Measurements from ENCODE around the gene KIAA0513. TPM values are rescaled to one million over a fixed set of nuclear protein-coding genes. Genes with fewer than 3 reads are reported as not detected.

KIAA0513 gene
- total RNA-seq, 1 donor from 2014 or later, result 10.6 TPM

- no peak for TF ChIP-seq CTCF (IDR thresholded peaks at IDR 0.05)
- Mint-ChIP-seq H3K36me3 (ENCODE audit: unreplicated experiment) (peaks cover 17% of the 10 kb centered on the region), H3K4me1 (ENCODE audit: unreplicated experiment) (peaks cover 4% of the 10 kb centered on the region), H3K27me3 (ENCODE audit: unreplicated experiment) (no peaks in the 10 kb centered on the region), H3K4me3 (ENCODE audit: unreplicated experiment) (no peak overlapping the region), H3K27ac (ENCODE audit: unreplicated experiment) (no peak overlapping the region), H3K9me3 (ENCODE audit: unreplicated experiment) (no peaks in the 10 kb centered on the region)
- DNase-seq (ENCODE audit: extremely low spot score, unreplicated experiment), result no peak
These were observed 41.6 kb downstream of the KIAA0513 start for GRCh38 chr16:85069171-85069570.

- no peaks in the 10 kb centered on the region for H3K4me1 Mint-ChIP-seq (ENCODE audit: unreplicated experiment)
- DNase-seq (ENCODE audit: extremely low spot score, unreplicated experiment), result no peak
These were observed 44.7 kb downstream of the KIAA0513 start for GRCh38 chr16:85072076-85072860.

GRCh38 chr16:85072947-85073346 lies 45.4 kb downstream of the KIAA0513 start:
- no peak for TF ChIP-seq CTCF (IDR thresholded peaks at IDR 0.05)
- DNase-seq (ENCODE audit: extremely low spot score, unreplicated experiment), result no peak
- Mint-ChIP-seq H3K27me3 (ENCODE audit: unreplicated experiment) (no peaks in the 10 kb centered on the region), H3K36me3 (ENCODE audit: unreplicated experiment) (peaks cover 20% of the 10 kb centered on the region), H3K4me1 (ENCODE audit: unreplicated experiment) (no peaks in the 10 kb centered on the region), H3K9me3 (ENCODE audit: unreplicated experiment) (no peaks in the 10 kb centered on the region), H3K27ac (ENCODE audit: unreplicated experiment) (no peak overlapping the region), H3K4me3 (ENCODE audit: unreplicated experiment) (no peak overlapping the region)

More at GRCh38 chr16:85072076-85072860, 44.7 kb downstream of the KIAA0513 start:
- no peaks in the 10 kb centered on the region for H3K9me3 Mint-ChIP-seq (ENCODE audit: unreplicated experiment)
- no peak for TF ChIP-seq CTCF (IDR thresholded peaks at IDR 0.05)
- no peak overlapping the region for H3K4me3 Mint-ChIP-seq (ENCODE audit: unreplicated experiment)
- H3K36me3 Mint-ChIP-seq (ENCODE audit: unreplicated experiment), result peaks cover 20% of the 10 kb centered on the region
- H3K27ac Mint-ChIP-seq (ENCODE audit: unreplicated experiment), result no peak overlapping the region
- H3K27me3 Mint-ChIP-seq (ENCODE audit: unreplicated experiment), result no peaks in the 10 kb centered on the region

- no peaks in the 10 kb centered on the region for H3K4me1 Mint-ChIP-seq (ENCODE audit: unreplicated experiment)
- no peak for TF ChIP-seq CTCF (IDR thresholded peaks at IDR 0.05)
- H3K36me3 Mint-ChIP-seq (ENCODE audit: unreplicated experiment), result peaks cover 30% of the 10 kb centered on the region
- no peak overlapping the region for H3K4me3 Mint-ChIP-seq (ENCODE audit: unreplicated experiment)
- no peak overlapping the region for H3K27ac Mint-ChIP-seq (ENCODE audit: unreplicated experiment)
- no peaks in the 10 kb centered on the region for H3K9me3 Mint-ChIP-seq (ENCODE audit: unreplicated experiment)
- DNase-seq (ENCODE audit: extremely low spot score, unreplicated experiment), result no peak
- H3K27me3 Mint-ChIP-seq (ENCODE audit: unreplicated experiment), result no peaks in the 10 kb centered on the region
These were observed 46.8 kb downstream of the KIAA0513 start for GRCh38 chr16:85074225-85074914.

GRCh38 chr16:85075236-85075924 lies 47.8 kb downstream of the KIAA0513 start:
- Mint-ChIP-seq H3K4me3 (ENCODE audit: unreplicated experiment) (no peak overlapping the region), H3K4me1 (ENCODE audit: unreplicated experiment) (no peaks in the 10 kb centered on the region), H3K27ac (ENCODE audit: unreplicated experiment) (no peak overlapping the region), H3K27me3 (ENCODE audit: unreplicated experiment) (no peaks in the 10 kb centered on the region), H3K36me3 (ENCODE audit: unreplicated experiment) (peaks cover 30% of the 10 kb centered on the region), H3K9me3 (ENCODE audit: unreplicated experiment) (no peaks in the 10 kb centered on the region)
- TF ChIP-seq CTCF (IDR thresholded peaks at IDR 0.05), result no peak
- no peak for DNase-seq (ENCODE audit: extremely low spot score, unreplicated experiment)
